NT2/D1 (cell line): ENCODE data around the gene TMEM62.
"Not testable (repeated sequence)": the region's sequence is repeated elsewhere in the genome, so short reads cannot be mapped to it uniquely, and the experiment has no call there.

ENCODE experiments used
- DNase-seq: peaks from one replicate; pipeline ENCODE4 v3.0.0-alpha.2; 2011; ENCODE audit warnings: low read depth, low spot score
- H3K27me3 ChIP-seq: 2 replicates; pipeline ENCODE4 v1.6.0; 2011; ENCODE audit warnings: mild to moderate bottlenecking; ENCODE audit not compliant: insufficient read length, insufficient read depth
- H3K36me3 ChIP-seq: 2 replicates; pipeline ENCODE4 v1.6.1; 2011; ENCODE audit warnings: mild to moderate bottlenecking, low read length, mixed read lengths; ENCODE audit not compliant: insufficient read depth, insufficient read length
- H3K4me1 ChIP-seq: 2 replicates; pipeline ENCODE4 v1.5.1; 2011; ENCODE audit not compliant: insufficient read depth, insufficient read length
- H3K4me3 ChIP-seq: 2 replicates; pipeline ENCODE4 v1.5.1; 2011; ENCODE audit warnings: low read depth; ENCODE audit not compliant: insufficient read length
- H3K9ac ChIP-seq: 2 replicates; pipeline ENCODE4 v1.6.0; 2011; ENCODE audit warnings: low read depth; ENCODE audit not compliant: insufficient read length
- H3K9me3 ChIP-seq: 2 replicates; pipeline ENCODE4 v1.5.1; 2011; ENCODE audit warnings: mild to moderate bottlenecking, low read length; ENCODE audit not compliant: insufficient read depth
- SUZ12 ChIP-seq: IDR thresholded peaks from 2 replicates; pipeline ENCODE4 v1.6.1; 2011; ENCODE audit not compliant: insufficient read length, insufficient read depth; ENCODE audit errors: extremely low read depth
- YY1 ChIP-seq: IDR thresholded peaks from 2 replicates; pipeline ENCODE4 v1.6.1; 2011; ENCODE audit not compliant: insufficient read length, insufficient read depth
- ZNF274 ChIP-seq: IDR thresholded peaks from 2 replicates; pipeline ENCODE4 v1.6.1; 2011; ENCODE audit warnings: mild to moderate bottlenecking, low read depth, low read length

The TMEM62 gene

DNA sequence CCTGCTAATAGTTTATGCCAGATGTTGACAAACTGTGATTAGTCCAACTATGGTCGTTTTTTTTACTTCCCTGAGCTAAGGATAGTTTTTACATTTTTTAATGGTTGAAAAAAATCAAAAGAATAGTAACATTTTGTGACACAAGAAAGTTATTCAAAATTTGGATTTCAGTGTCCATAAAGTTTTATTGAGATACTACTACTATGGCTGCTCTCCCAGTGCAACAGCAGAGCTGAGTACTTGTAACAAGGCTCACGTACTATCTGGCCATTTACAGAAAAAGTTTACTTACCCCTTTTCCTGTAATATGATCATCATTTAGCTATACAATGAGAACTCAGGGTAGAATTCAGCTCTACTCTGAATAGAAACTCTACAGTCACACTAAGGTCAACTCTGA lies 11.5 kb upstream of the TMEM62 start:
- no peak overlapping the region for H3K4me3 ChIP-seq
- H3K27me3 ChIP-seq, result peaks cover 4% of the 10 kb centered on the region
- H3K36me3 ChIP-seq, result no peaks in the 10 kb centered on the region
- no peaks in the 10 kb centered on the region for H3K9me3 ChIP-seq
- H3K9ac ChIP-seq, result no peak overlapping the region
- TF ChIP-seq ZNF274, result no peak
- TF ChIP-seq YY1, result no peak
- no peak for TF ChIP-seq SUZ12
- DNase-seq, result no peak
- no peaks in the 10 kb centered on the region for H3K4me1 ChIP-seq

DNA sequence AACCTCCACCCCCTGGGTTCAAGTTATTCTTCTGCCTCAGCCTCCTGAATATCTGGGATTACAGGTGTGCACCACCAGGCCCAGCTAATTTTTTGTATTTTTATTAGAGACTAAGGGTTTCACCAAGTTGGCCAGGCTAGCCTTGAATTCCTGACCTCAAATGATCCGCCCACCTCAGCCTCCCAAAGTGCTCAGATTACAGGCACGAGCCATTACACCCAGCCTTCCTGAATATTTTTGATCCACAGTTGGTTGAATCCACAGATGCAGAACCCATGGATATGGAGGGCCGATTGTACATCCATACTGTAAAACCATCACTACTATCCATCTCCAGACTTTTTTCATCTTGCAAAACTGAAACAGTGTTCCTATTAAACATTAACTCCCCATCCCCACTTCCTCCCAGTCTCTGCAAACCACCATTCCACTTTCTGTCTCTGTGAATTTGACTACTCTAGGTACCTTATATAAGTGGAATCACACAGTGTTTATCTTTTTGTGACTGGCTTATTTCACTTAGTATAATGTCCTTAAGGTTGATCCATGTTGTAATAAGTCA lies 8.2 kb upstream of the TMEM62 start:
- TF ChIP-seq ZNF274 (no peak), SUZ12 (no peak), YY1 (no peak)
- Histone ChIP-seq H3K36me3 (no peaks in the 10 kb centered on the region), H3K9me3 (0 out of 2 replicates have a peak, but pooled peaks cover 4% of the 10 kb centered on the region), H3K9ac (no peak overlapping the region), H3K4me1 (no peaks in the 10 kb centered on the region), H3K27me3 (peaks cover 4% of the 10 kb centered on the region), H3K4me3 (no peak overlapping the region)
- no peak for DNase-seq

GRCh38 chr15:43126356-43126755 lies 7.0 kb upstream of the TMEM62 start:
- no peaks in the 10 kb centered on the region for H3K4me1 ChIP-seq
- H3K4me3 ChIP-seq, result no peak overlapping the region
- H3K9ac ChIP-seq, result no peak overlapping the region
- H3K36me3 ChIP-seq, result no peaks in the 10 kb centered on the region
- H3K27me3 ChIP-seq, result peaks cover 4% of the 10 kb centered on the region
- 0 out of 2 replicates have a peak, but pooled peaks cover 4% of the 10 kb centered on the region for H3K9me3 ChIP-seq
- TF ChIP-seq YY1 (no peak), ZNF274 (no peak), SUZ12 (no peak)
- DNase-seq, result no peak

- Histone ChIP-seq H3K36me3 (no peaks in the 10 kb centered on the region), H3K9ac (no peak overlapping the region), H3K4me3 (no peak overlapping the region), H3K27me3 (peaks cover 10% of the 10 kb centered on the region), H3K9me3 (0 out of 2 replicates have a peak, but pooled peaks cover 4% of the 10 kb centered on the region), H3K4me1 (no peaks in the 10 kb centered on the region)
- no peak for DNase-seq
- TF ChIP-seq SUZ12 (no peak), ZNF274 (no peak), YY1 (no peak)
Measured at GRCh38 chr15:43127752-43128151, 5.6 kb upstream of the TMEM62 start.

GRCh38 chr15:43128174-43128979 lies 5.0 kb upstream of the TMEM62 start:
- H3K27me3 ChIP-seq, result peaks cover 16% of the 10 kb centered on the region
- H3K4me3 ChIP-seq, result not testable (repeated sequence)

DNA sequence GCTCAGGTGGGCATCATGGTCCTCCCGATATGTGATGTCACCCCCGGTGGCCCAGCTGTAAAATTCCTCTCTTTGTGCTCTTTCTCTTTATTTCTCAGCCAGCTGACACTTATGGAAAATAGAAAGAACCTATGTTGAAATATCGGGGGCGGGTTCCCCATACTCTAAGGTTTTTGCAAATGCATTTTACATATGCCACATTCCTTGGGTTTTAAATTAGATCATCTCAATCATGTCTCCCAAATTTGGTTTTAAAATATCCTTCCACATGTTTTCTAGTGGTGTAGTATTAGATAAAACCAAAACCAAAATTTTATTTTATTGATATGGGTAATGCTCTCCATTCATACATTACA lies 4.4 kb upstream of the TMEM62 start:
- no peaks in the 10 kb centered on the region for H3K4me1 ChIP-seq
- no peak overlapping the region for H3K9ac ChIP-seq
- no peaks in the 10 kb centered on the region for H3K36me3 ChIP-seq
- TF ChIP-seq SUZ12, result no peak
- TF ChIP-seq ZNF274, result no peak
- no peak for TF ChIP-seq YY1
- no peak for DNase-seq
- 0 out of 2 replicates have a peak, but pooled peaks cover 4% of the 10 kb centered on the region for H3K9me3 ChIP-seq
- H3K27me3 ChIP-seq, result peaks cover 22% of the 10 kb centered on the region
- no peak overlapping the region for H3K4me3 ChIP-seq

More at GRCh38 chr15:43128174-43128979, 5.0 kb upstream of the TMEM62 start:
- H3K9ac ChIP-seq, DNase-seq, H3K36me3 ChIP-seq, H3K9me3 ChIP-seq, H3K4me1 ChIP-seq: not testable (repeated sequence)

GRCh38 chr15:43132830-43133429 lies 456 bp upstream of the TMEM62 start:
- no peak for DNase-seq
- peak overlapping the region; percentile 59 for H3K9ac ChIP-seq
- 0 out of 2 replicates have a peak, but pooled peaks cover 4% of the 10 kb centered on the region for H3K9me3 ChIP-seq
- no peaks in the 10 kb centered on the region for H3K4me1 ChIP-seq
- H3K27me3 ChIP-seq, result peaks cover 37% of the 10 kb centered on the region
- H3K4me3 ChIP-seq, result peak overlapping the region; percentile 60
- no peak for TF ChIP-seq YY1
- H3K36me3 ChIP-seq, result no peaks in the 10 kb centered on the region
